Stimulated activated CD8-positive, alpha-beta memory T cell treated with anti-CD3 and anti-CD28 coated beads, Interleukin-7, amount 100 ng/mL, for 4 hours (primary cell): Measurements from ENCODE around the gene UNC5C.

Source experiments
- DNase-seq, 2 donors: peaks; one replicate each; pipeline ENCODE4 v3.0.0-alpha.2; 2020; ENCODE audit warnings: low read depth in 2 of 2

Gene UNC5C

GRCh38 chr4:95402299-95402698, 146.5 kb downstream of the UNC5C start:
- no peak for DNase-seq

- no peak for DNase-seq
Measured at GRCh38 chr4:95398217-95398616, 150.6 kb downstream of the UNC5C start.

- DNase-seq: no peak
Measured at GRCh38 chr4:95394752-95395306, 153.9 kb downstream of the UNC5C start.

GRCh38 chr4:95393821-95394220, 155.0 kb downstream of the UNC5C start:
- DNase-seq: no peak

GRCh38 chr4:95388911-95389310, 159.9 kb downstream of the UNC5C start:
- DNase-seq: no peak

GRCh38 chr4:95387719-95388118, 161.1 kb downstream of the UNC5C start:
- DNase-seq: no peak

- DNase-seq: no peak
Measured at GRCh38 chr4:95386410-95386809, 162.4 kb downstream of the UNC5C start.

- no peak for DNase-seq
Measured at GRCh38 chr4:95381843-95382580, 166.8 kb downstream of the UNC5C start.

GRCh38 chr4:95379633-95380032, 169.1 kb downstream of the UNC5C start:
- DNase-seq: no peak

- DNase-seq: no peak
Measured at GRCh38 chr4:95377366-95377900, 171.3 kb downstream of the UNC5C start.

GRCh38 chr4:95371476-95372224, 177.1 kb downstream of the UNC5C start:
- no peak for DNase-seq

GRCh38 chr4:95367824-95368223, 180.9 kb downstream of the UNC5C start:
- DNase-seq: no peak

- DNase-seq: no peak
Measured at GRCh38 chr4:95363966-95364365, 184.8 kb downstream of the UNC5C start.

GRCh38 chr4:95363559-95363925, 185.2 kb downstream of the UNC5C start:
- DNase-seq: no peak

GRCh38 chr4:95362906-95363558, 185.7 kb downstream of the UNC5C start:
- no peak for DNase-seq

GRCh38 chr4:95362066-95362465, 186.7 kb downstream of the UNC5C start:
- DNase-seq: no peak

- no peak for DNase-seq
Measured at GRCh38 chr4:95361696-95361965, 187.1 kb downstream of the UNC5C start.

- DNase-seq: no peak
Measured at GRCh38 chr4:95360906-95361695, 187.7 kb downstream of the UNC5C start.

GRCh38 chr4:95360256-95360903, 188.4 kb downstream of the UNC5C start:
- DNase-seq: no peak

GRCh38 chr4:95358421-95358820, 190.4 kb downstream of the UNC5C start:
- no peak for DNase-seq

GRCh38 chr4:95355021-95355420, 193.8 kb downstream of the UNC5C start:
- no peak for DNase-seq
